ENCODE data around the gene HOXA9.

- no peak for TF ChIP-seq CTCF (IDR thresholded peaks at IDR 0.05)
- no peak for TF ChIP-seq POLR2AphosphoS5 (IDR thresholded peaks at IDR 0.05)
These were observed 17.9 kb downstream of the HOXA9 start, which contains the start of gene HOXA6 for GRCh38 chr7:27147199-27148030.

Measured in sigmoid colon (tissue), 4 donors.